ENCODE data around the gene CLSTN1.

- no peak for TF ChIP-seq CTCF (IDR thresholded peaks at IDR 0.05; ENCODE audit: borderline replicate concordance, extremely low read depth, low read length, poor library complexity, severe bottlenecking)
- no peak for TF ChIP-seq EZH2 (IDR thresholded peaks at IDR 0.05; ENCODE audit: borderline replicate concordance, low read depth, low read length, severe bottlenecking)
These were observed 77.6 kb downstream of the CLSTN1 start for GRCh38 chr1:9746211-9746610.
